LHCN-M2 (cell line): ENCODE data around the gene ALPL. TPM values are rescaled to one million over a fixed set of nuclear protein-coding genes. Genes with fewer than 3 reads are reported as not detected.
"Not testable (repeated sequence)": the region's sequence is repeated elsewhere in the genome, so short reads cannot be mapped to it uniquely, and the experiment has no call there.

Experiments
- DNase-seq: peaks from one replicate; pipeline ENCODE4 v3.0.0-alpha.2; 2012; ENCODE audit warnings: low read depth
- polyA plus RNA-seq: library from polyadenylated mRNA; unstranded; fragments of >200 nt; gene quantifications from one replicate; pipeline ENCODE4 v1.2.1, GENCODE V29; 2012; ENCODE audit warnings: missing spikeins
- total RNA-seq: library from RNA; depleted of rRNA; stranded (reverse); fragments of >200 nt; gene quantifications from 2 replicates; pipeline ENCODE4 v1.2.3, GENCODE V29; 2014; rRNA removed

Gene ALPL
- 128 and 138 TPM in 2 replicates for total RNA-seq
- polyA plus RNA-seq, result 91.2 TPM

DNA sequence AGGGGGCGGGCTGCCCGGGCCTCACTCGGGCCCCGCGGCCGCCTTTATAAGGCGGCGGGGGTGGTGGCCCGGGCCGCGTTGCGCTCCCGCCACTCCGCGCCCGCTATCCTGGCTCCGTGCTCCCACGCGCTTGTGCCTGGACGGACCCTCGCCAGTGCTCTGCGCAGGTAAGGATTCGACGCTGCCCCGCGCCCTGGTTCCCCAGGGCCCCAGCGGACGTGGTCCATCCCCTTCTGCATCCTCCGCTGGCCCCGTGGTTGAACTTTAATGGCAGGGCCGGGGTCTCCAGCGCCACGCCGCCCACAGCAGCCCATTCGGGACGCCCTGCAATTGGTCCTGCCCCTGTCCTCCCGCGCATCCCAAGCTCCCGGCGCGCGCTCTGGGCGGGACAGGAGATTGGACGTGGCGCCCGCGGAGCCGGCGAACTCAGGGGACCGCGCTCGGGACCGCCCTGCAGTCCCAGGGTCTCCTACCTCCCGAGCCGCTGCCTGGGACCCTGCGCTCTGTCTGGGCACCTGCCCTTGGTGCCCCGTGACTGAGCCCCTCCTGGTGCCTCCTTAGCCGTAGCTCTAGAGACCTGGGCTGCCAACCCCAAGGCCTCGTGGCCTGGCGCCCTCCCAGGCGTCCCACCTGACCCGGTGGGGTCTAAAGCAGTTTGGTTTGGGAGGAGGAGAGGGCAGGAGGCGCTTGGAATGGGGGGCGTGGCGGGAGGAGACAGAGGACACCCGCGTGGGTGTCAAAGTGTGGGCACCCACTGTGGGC is at the start of gene ALPL:
Gene ALPL, plus strand, starts transcription at position 73 of the 762 bp plus-strand sequence. CDS start 44,659 bp downstream, outside the sequence.
- DNase-seq, result no peak

GRCh38 chr1:21465127-21465526 is 44.1 kb upstream of the ALPL start:
- DNase-seq, result not testable (repeated sequence)

DNA sequence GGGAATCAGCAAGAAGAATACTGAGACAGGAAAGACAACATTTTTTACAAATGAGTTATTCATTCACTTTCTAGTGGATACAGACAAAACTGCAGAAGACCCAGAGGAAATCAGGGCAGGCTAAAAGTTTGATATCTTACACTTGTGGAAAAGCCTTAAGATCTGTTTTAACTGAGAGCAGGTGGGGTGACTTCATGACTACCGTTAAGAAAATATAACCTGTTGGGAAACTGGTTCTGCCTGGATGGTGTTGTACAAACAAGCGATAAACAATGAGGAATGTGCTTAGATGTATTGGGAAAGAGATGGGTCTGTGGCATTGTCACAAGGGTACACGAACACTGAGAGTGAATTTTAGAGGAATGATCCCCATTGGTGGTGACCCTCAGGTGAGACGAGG is 41.3 kb upstream of the ALPL start:
- DNase-seq, result not testable (repeated sequence)

- DNase-seq, result no peak
These were observed 40.6 kb upstream of the ALPL start for GRCh38 chr1:21468599-21468998.

DNA sequence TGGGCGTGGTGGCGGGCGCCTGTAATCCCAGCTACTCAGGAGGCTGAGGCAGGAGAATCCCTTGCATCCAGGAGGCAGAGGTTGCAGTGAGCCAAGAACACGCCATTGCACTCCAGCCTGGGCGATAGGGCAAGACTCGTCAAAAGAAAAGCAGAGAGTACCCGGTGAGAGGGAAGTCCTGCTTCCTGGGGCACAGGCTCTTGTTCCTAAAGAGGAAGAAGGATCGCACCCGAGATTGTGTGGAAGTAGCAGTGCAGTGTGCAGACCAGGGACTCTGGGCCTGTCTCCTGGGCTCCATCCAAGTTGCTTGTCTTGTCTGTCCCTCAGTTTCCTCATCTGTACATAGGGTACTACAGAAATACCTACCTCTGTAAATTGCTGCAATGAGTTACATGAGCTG is 39.6 kb upstream of the ALPL start:
- DNase-seq, result no peak

DNA sequence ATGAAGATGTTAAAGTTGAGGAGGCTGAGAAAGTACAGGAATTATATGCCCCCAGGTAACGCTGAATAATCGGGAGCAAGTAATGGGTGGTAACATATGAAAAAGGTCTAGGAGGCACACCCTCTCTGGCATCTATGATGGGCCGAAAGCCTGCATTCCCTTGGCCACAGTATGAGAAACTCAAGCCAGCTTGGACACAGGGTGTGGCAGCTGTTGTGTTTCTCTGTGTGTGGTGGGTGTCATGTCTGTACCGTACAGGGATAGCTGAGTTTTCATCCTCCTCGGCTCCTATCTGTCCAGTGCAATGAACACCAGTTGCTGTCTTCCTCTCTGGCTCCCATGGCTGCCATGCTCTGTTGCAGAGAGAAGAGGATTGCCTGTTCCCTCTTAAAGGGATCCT is 36.4 kb upstream of the ALPL start:
- DNase-seq, result no peak

DNA sequence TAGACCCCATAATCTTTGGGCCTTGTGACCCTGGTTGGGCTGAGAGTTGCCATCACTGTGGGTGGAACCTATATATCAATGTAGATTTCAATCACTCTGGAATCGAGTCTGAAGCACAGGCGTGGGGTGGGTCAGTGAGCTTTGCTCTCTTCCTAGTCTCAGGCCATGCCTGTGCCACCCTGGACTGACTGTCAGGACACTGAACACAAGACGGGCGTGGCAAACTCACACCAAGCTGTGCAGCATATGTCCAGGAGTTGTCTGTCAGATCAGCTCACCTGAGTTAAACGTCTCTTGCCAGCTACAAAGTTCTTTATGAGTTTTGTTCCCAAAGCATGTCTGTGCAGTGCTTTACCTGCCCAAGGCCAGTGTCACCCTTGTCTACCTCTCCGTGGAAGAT is 30.9 kb upstream of the ALPL start:
- DNase-seq, result no peak

- DNase-seq, result not testable (repeated sequence)
These were observed 25.3 kb upstream of the ALPL start for GRCh38 chr1:21483881-21484280.

GRCh38 chr1:21489146-21489545 is 20.1 kb upstream of the ALPL start:
- no peak for DNase-seq

DNA sequence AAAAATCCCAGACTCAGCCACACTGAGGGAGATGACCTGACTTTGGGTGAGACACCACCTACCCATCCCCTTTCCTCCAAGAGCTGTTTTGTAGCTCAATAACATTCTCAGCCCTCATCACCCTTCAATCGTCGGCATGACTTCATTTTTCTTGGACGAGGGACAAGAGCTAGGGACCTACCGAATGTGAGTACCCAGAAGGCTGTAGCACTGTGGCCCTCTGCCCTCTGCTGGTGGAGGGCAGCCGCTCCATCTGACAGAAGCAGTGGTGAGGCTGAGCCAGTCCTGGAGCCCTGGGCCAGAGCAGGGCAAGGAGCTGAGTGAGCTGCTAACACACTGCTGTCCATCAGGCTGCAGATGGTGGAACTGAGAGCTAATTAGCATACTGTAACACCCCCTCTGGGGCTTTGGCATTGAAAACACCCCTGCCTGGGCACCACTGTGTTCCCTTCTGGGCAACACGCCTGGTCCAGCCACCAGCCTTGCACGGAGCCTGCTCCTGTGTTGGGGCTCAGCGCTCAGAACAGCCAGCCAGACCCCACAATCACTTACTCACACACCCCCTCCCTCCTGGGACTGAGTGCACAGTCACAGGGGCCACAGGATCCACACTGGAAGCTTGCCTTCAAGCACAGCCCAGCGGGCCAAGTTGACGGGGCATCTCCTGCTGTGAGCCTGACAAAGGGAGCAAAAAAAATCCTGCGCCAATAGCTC is 18.3 kb upstream of the ALPL start:
- peak; percentile 54 for DNase-seq

- no peak for DNase-seq
These were observed 17.5 kb upstream of the ALPL start for GRCh38 chr1:21491488-21492355.

- DNase-seq, result no peak
These were observed 16.9 kb upstream of the ALPL start for GRCh38 chr1:21492356-21492625.

- DNase-seq, result no peak
These were observed 15.0 kb upstream of the ALPL start for GRCh38 chr1:21494196-21494595.

DNA sequence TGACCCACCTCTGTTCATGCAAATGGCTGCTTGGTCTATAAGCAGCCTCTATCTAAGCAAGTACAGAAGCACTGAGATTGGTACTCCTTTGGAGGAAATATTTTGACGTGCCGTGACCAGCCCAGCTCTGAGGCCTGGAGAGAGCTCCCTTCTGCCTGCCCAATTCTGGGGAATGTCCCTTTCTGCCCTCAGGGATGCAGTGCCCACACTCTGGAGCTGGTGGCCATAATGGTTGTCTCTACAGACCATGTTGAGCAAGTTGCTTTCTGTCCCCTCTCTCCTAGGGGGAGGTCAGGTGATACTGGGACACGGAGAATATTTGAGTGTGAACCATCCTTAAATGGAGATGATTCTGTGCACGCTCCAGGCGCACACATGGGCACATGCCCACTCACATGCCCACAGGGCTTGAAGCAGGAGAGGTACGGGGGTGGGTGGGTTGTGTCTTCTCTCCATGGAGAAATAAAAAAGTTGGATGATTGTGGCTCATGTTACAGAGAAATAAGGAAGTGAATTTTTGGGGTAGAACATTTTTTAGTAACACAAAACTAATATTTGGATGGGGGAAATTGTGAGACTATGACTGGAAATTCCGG is 13.9 kb upstream of the ALPL start:
- DNase-seq, result no peak

DNA sequence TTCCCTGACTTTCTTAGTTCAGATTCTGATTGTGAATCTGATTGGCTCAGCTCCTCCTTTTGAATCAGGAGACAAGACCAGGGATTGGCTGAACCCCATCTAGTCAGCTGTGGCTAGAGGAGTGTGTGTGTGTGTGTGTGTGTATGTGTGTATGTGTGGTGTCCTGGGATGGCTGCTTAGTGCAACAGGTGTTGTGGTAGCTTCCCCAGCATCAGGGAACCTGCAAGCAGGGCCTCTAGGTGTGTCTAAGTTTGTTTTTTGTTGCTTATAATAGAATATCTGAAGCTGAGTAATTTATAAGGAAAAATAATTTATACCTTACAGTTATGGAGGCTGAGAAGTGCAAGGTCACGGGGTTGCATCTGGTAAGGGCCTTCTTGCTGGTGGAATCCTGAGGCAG is 13.2 kb upstream of the ALPL start:
- DNase-seq, result no peak

- DNase-seq, result no peak
These were observed 12.3 kb upstream of the ALPL start for GRCh38 chr1:21496886-21497285.

DNA sequence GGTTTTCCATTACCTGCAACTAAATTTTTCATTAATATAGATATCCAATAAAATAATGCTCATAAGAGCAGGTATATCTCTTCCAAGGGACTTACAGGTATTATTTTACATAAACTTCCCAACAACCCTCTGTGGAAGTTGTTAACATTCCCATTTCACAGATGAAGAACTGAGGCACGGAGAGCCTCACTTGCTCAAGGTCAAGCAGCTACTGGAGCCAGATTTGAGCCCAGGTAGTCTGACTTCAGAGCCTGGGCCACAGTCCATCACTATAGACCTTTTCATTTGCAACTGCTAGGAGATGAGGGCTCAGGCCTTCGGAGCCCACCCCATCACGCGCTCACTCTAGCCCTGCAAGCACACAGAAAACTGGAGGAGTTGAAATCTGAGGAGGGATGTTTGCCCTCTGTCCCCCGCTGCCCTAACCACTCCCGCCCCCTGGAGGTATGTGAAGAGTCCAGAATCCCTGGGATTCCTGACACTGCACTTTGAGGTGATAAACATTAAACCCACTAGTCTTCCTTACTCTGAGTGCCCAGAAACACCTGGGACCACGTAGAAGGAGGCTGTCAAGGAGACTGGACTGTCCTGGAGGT is 11.7 kb upstream of the ALPL start:
- no peak for DNase-seq

DNA sequence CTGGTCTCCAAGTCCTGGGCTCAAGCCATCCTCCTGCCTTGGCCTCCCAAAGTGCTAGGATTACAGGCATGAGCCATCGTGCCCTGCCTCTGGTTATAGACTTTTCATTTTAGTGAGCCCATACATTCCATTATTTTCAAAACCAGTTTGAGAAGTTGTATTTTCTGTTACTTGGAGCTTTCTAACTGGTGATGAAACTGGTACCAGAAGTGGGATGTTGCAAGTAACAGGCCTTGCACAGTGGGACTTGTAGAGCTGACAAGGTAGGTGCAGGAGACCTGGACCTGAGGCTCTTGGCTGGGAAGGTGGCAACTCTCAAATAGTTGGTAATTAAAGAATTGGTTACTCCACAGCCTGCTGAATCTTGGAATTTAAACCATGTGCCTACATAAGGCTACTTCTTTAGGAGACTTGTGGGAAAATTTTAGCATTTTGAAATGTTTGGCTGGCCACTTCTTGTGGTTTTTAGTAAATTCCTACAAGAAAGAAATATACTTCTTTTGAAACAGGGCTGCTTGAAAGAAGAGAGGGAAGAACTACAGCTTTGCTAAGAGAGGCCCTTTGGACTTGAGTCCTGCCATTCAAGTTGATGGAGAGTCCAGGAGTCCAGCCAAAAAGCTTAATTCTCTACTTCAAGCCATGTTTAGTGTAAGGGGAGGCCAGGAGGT is 9.8 kb upstream of the ALPL start:
- no peak for DNase-seq

GRCh38 chr1:21503706-21504377 is 5.4 kb upstream of the ALPL start:
- no peak for DNase-seq

DNA sequence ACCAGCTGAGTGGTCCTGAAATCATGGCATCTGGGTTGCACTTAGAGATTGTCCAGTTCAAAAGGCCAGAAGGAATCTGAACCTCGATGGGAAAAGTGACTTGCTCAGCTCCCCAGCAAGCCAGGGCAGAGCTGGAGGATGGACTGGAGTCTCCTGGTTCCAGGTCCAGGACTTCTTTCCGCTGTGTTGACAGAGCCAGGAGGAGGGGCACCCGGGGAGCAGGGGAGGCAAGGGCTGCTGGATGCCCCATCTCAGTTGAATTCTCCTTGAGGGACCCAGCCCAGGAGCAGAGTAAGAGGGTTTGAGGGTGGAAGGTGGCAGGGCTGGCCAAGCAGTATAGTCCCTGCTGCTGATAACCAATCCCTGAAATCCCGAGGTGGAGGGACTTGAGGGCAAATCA is 2.4 kb upstream of the ALPL start:
- no peak for DNase-seq
